Measurements from ENCODE around the gene MND1. TPM values are rescaled to one million over a fixed set of nuclear protein-coding genes. Genes with fewer than 3 reads are reported as not detected.

Gene MND1
- total and polyA plus RNA-seq, 2 of the 8 experiments (the other 6 are each of a cell fraction or from before 2014, with no cell fraction given), result 4.4 to 26.2 TPM

- Histone ChIP-seq H3K79me1 (ENCODE audit: low read depth, low read length) (no peaks in the 10 kb centered on the region), H2BK12ac (ENCODE audit: low read depth, low read length) (no peak overlapping the region), H3K14ac (ENCODE audit: insufficient read length) (no peak overlapping the region), H3K23ac (ENCODE audit: insufficient read length) (no peak overlapping the region), H2BK120ac (replicated peaks; ENCODE audit: low read depth, low read length) (no peak overlapping the region), H2BK5ac (ENCODE audit: low read depth, low read length) (no peak overlapping the region), H3K4me3 (ENCODE audit: extremely low read depth in 1 of 4, insufficient read depth in 2 of 4, low read depth in 3 of 4, low read length in 4 of 4) (no peak overlapping the region), H3K79me2 (ENCODE audit: control insufficient read depth in 1 of 2, insufficient read depth in 2 of 2, low read length in 2 of 2) (no peaks in the 10 kb centered on the region), H4K8ac (ENCODE audit: extremely low read depth, insufficient read depth, low read length) (no peak overlapping the region), H3K36me3 (ENCODE audit: control insufficient read depth in 2 of 4, insufficient read depth in 4 of 4, low read length in 3 of 4) (no peaks in the 10 kb centered on the region), H4K91ac (replicated peaks; ENCODE audit: insufficient read length, low read length) (no peak overlapping the region), H3K4ac (replicated peaks; ENCODE audit: insufficient read length, low read depth, low read length) (no peak overlapping the region), H2AFZ (ENCODE audit: low read length) (peak overlapping the region; percentile 49; the same call in 1 of the 2 replicates), H3K4me1 (replicated peaks in 1 of 4; ENCODE audit: control insufficient read depth in 3 of 4, insufficient read depth in 4 of 4, low read length in 3 of 4) (peaks cover 2 to 11% (median 7%) of the 10 kb centered on the region in 4 experiments; a peak in 5 of 7 replicates), H2BK15ac (ENCODE audit: low read length) (no peak overlapping the region), H3K9me3 (ENCODE audit: insufficient read depth in 2 of 2, low read depth in 1 of 2, low read length in 1 of 2) (no peaks in the 10 kb centered on the region), H3K9ac (replicated peaks in 1 of 4; ENCODE audit: extremely low read depth in 1 of 4, low read depth in 3 of 4, low read length in 3 of 4) (0 out of 7 replicates have a peak overlapping the region, but pooled peaks of 1 of the 4 experiments have one; percentile 32), H3K4me2 (ENCODE audit: insufficient read depth in 1 of 2, low read depth in 2 of 2, low read length in 2 of 2) (no peak overlapping the region), H2BK20ac (ENCODE audit: low read length) (no peak overlapping the region), H2AK5ac (ENCODE audit: low read depth, low read length) (no peak overlapping the region), H3K27me3 (replicated peaks in 1 of 4; ENCODE audit: control insufficient read depth in 3 of 4, extremely low read depth in 1 of 4, insufficient read depth in 3 of 4, low read length in 3 of 4) (no peaks in the 10 kb centered on the region; a peak in 1 of 7 replicates), H4K20me1 (replicated peaks in 1 of 2; ENCODE audit: control insufficient read depth in 1 of 2, insufficient read depth in 2 of 2, low read length in 2 of 2) (no peaks in the 10 kb centered on the region), H3K56ac (replicated peaks; ENCODE audit: insufficient read length, low read depth, low read length) (no peak overlapping the region), H3K18ac (ENCODE audit: extremely low read depth, low read length) (no peak overlapping the region), H4K5ac (ENCODE audit: insufficient read length, low read depth, low read length) (no peak overlapping the region), H3K23me2 (ENCODE audit: low read depth, low read length) (0 out of 2 replicates have a peak, but pooled peaks cover 3% of the 10 kb centered on the region), H3K27ac (ENCODE audit: low read depth, low read length) (no peak overlapping the region)
- ChIA-PET CTCF (ENCODE audit: partially characterized antibody) (interaction anchor here (0.6 to 1.4 kb wide), 6 partner anchors 14 to 316 kb away, joined by 3 read pairs; no protein-coding TSS in a partner anchor), POLR2A (ENCODE audit: partially characterized antibody) (interaction anchor here (1.7 kb wide), 1 partner anchor 18 kb away, joined by 8 read pairs; the partner anchor contains the start of gene TMEM131L)
- DNase-seq (ENCODE audit: low read depth in 1 of 2, low spot score in 2 of 2), result no peak
- TF ChIP-seq EZH2 (IDR thresholded peaks at IDR 0.05; ENCODE audit: low read depth, low read length, severe bottlenecking) (no peak), POU5F1 (IDR thresholded peaks at IDR 0.05; ENCODE audit: low read depth, low read length) (no peak), CHD1 (IDR thresholded peaks at IDR 0.05; ENCODE audit: low read depth, low read length) (no peak), SIX5 (IDR thresholded peaks at IDR 0.05; ENCODE audit: low read depth, low read length) (no peak)
- 89% methylated on average over 10 of the region's 10 CpGs; no CpG with 5 or more reads in 1 of the 2 experiments for WGBS, 2 experiments (ENCODE audit: extremely low coverage in 1 of 2, insufficient coverage in 1 of 2, insufficient read length in 1 of 2, insufficient replicate concordance in 2 of 2, low coverage in 1 of 2, low lambda C conversion rate in 2 of 2, missing lambda C conversion rate in 1 of 2)
- no peak for FAIRE-seq
Observed at GRCh38 chr4:153448003-153448731, 103.7 kb downstream of the MND1 start.

Data from H1 (cell line).